DMS153 treated with DMSO at 0.1 percent for 48 hours (cell line): ENCODE results near the gene CREB5.
"Not testable (repeated sequence)": the region's sequence is repeated elsewhere in the genome, so short reads cannot be mapped to it uniquely, and the experiment has no call there.

ENCODE experiments used
- DNase-seq: peaks from one replicate; lab custom pipeline; 2025; ENCODE audit not compliant: unreplicated experiment; lab: John Stamatoyannopoulos, UW

Gene CREB5

DNA sequence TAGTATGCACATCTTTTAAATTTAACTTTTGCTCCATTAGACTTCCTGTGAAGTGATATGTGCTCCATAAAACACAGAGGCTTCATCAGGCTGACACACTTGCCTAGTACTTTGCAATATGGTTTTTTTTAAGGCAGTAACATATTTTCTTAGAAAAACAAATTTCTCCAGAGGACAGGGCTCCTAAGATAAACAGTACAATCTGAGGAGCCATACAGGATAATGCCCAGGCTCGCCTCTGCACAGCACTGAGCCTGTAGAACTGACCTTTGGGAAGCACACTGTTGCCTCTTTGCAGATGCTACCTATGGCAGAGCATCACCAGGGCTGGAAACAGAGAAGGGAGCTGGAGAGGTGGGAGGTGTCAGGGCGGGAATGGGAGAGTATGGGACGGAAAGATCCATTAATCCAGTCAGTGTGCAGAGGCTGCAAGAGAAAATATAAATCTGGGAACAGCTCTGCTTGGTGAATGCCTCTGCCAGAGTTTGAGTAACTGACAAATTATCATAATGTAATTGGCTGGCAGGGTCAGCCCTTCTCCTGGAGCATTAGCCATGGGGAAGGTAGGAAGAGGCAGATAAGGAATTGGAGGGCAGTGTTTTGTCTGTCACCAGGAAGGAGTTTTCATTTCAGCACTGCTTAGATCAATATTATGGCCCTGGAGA lies 132.3 kb downstream of the CREB5 start:
- no peak for DNase-seq

GRCh38 chr7:28546067-28546466 lies 133.7 kb downstream of the CREB5 start:
- no peak for DNase-seq

DNA sequence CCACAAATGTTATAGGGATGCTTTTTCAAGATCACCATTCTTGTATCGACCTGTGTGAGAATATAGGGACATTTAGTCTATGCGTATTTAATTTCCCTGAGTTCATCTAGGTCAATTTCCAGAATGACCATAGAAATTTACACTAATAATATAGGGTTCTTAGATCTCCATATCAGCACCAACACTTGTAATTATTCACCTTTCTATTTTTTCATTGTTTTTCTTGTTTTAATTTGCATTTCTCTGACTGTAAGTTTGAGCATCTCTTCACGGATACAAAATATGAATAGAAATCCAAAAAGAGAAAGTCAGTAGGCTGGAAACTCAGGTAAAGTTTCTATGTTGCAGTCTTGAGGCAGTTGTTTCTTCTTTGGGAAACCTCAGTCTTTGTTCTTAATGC lies 134.8 kb downstream of the CREB5 start:
- DNase-seq: no peak

GRCh38 chr7:28548416-28548815 lies 136.1 kb downstream of the CREB5 start:
- no peak for DNase-seq

GRCh38 chr7:28549998-28550397 lies 137.7 kb downstream of the CREB5 start:
- DNase-seq: no peak

DNA sequence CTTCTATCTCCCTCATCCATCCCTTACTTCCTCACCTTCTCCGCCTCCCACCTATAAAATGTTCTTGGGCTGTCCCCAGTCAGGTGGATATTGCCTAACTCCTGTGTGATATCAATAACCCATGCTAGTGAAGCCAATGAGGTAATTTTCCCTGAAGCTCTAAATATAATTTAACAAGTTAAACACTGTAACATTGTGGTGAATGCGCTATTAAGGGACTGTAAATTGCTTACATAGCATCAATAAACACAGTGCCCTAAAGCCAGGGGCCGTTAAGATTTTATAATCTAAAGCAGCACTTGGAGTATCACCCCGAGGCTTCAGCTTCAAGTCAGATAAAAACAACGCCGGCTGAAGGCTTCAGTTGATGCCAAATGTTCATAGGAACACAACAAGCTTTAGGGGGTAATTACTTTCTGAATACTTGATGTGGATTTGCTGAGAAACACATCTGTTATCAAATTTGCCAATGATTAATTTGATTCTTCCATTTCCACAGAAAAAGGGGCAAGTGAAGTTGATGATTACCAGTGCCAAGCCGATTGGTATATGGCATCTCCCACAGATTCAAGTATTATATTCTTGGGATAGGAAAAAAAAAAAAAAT lies 138.4 kb downstream of the CREB5 start:
- no peak for DNase-seq

- DNase-seq: no peak
These were observed 139.0 kb downstream of the CREB5 start for GRCh38 chr7:28551331-28551730.

GRCh38 chr7:28551766-28552165 lies 139.4 kb downstream of the CREB5 start:
- DNase-seq: not testable (repeated sequence)

- DNase-seq: peak; percentile 44
These were observed 142.6 kb downstream of the CREB5 start for GRCh38 chr7:28554802-28555471.

DNA sequence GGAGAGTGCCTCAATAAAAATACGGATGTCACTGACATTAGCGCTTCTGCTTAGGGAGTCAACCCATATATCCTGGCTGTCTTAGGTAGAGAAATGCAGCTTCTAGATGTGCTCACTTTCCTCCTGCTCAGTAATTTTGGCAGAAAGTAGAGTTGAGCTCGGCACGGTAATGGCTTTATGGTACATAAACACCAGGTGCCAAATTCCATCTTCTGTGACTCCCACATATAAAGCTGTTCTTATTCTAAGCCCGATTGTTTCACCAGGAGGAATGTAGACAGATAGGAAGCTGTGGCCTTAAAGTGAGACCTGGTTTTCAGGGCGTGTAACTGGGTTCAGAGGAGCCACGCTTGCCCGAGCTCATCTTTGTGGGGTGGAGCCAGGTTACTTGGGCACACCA lies 143.7 kb downstream of the CREB5 start:
- no peak for DNase-seq

DNA sequence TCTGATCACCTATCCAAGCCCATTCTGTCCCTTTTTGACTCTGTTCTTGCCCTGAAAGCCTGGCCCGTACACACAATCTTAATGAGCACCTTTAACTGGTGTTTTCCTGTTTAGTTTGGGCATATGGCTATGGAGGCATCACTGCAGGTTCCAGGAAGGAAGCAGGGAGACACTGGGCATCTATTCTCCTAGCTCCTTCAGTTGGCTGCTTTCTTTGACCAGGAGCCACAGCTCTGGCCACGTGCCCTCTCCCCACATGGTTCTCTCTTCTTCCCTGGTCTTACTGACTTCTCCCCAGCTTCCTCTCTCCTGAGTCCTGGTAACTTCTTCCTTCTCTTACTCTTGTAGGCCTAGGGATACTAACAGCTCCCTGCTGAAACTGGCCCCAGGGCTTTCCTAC lies 144.4 kb downstream of the CREB5 start:
- DNase-seq: no peak

- DNase-seq: peak; percentile 54
These were observed 145.9 kb downstream of the CREB5 start for GRCh38 chr7:28558236-28558635.

DNA sequence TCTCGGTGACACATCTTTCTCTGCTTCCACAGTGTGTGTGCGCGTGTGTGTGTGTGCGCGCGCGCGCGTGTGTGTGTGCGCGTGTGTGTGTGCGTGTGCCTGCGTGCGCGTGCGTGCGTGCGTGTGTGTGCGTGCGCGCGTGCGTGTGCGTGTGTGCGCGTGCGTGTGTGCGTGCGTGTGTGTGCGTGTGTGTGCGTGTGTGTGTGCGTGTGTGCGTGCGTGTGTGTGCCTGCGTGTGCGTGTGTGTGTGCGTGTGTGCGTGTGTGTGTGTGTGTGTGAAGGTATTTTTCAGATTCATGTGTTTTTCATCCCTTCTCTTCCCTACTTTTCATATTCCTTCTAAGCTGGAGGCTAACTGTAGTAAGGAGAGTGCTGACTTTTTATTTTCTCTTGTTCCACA lies 148.4 kb downstream of the CREB5 start:
- no peak for DNase-seq

DNA sequence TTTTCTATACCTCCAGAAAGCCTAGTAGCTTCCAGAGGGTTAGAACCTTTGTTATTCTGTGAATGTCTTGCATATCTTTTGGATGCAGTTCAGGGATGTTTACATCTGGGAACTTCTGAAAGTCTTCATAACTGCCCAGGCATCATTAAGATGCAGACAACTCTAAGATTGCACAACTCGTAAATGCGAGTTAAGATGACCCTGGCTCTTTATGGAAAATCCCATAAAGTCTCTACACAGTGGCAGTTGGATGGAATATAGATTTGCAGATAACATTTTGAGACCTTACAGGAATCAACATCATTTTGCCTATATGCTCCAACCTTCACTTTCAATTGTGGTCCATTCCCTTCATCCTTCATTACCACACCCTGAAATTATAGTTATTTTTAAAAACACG lies 151.7 kb downstream of the CREB5 start:
- no peak for DNase-seq

GRCh38 chr7:28564755-28565374 lies 152.5 kb downstream of the CREB5 start:
- no peak for DNase-seq

GRCh38 chr7:28565980-28566379 lies 153.7 kb downstream of the CREB5 start:
- no peak for DNase-seq

- no peak for DNase-seq
These were observed 158.0 kb downstream of the CREB5 start for GRCh38 chr7:28570113-28570969.

DNA sequence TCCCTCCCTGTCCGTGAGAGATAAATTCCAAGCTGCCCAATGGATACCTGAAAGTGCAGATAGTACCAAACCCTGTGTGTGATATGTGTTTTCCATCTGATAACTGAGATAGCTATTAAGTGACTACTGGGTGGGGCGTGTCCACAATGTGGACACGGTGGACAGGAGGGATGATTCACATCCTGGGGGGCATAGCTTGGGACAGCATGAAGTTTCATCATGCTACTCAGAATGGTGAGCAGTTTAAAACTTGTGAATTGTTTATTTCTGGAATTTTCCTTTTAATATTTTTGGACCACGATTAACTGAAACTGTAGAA lies 158.6 kb downstream of the CREB5 start:
- DNase-seq: no peak

- DNase-seq: no peak
These were observed 159.1 kb downstream of the CREB5 start for GRCh38 chr7:28571405-28571804.

GRCh38 chr7:28572321-28573058 lies 160.2 kb downstream of the CREB5 start:
- DNase-seq: peak; percentile 99
